SU-DHL-6 (cell line): ENCODE results near the gene SORL1.

ENCODE experiments used
- CTCF ChIP-seq: fragments of 200-600 bp; sonication (generic); IDR thresholded peaks from one replicate; pipeline ENCODE4 v1.5.1; 2017; ENCODE audit warnings: antibody characterized with exemption, mild to moderate bottlenecking, low read length, moderate library complexity; ENCODE audit not compliant: insufficient read depth, poor library complexity, severe bottlenecking
- EZH2phosphoT487 ChIP-seq: fragments of 200-600 bp; sonication (generic), shearing (Covaris generic); conservative IDR thresholded peaks from 2 replicates; pipeline ENCODE4 v1.6.1; 2018; ENCODE audit warnings: mild to moderate bottlenecking, antibody characterized with exemption, low read length, moderate library complexity, mixed read lengths

- TF ChIP-seq CTCF, result no peak
- TF ChIP-seq EZH2phosphoT487, result no peak
Observed at GRCh38 chr11:121488641-121489040, 36.5 kb downstream of the SORL1 start.
